AG09319 (cell line): ENCODE results near the gene PMFBP1.

ENCODE experiments used
- DNase-seq: peaks from one replicate; pipeline ENCODE4 v3.0.0-alpha.2; 2010; ENCODE audit warnings: low read depth; ENCODE audit errors: extremely low read depth
- CTCF ChIP-seq: IDR thresholded peaks from 2 replicates; pipeline ENCODE4 v1.5.1; 2011; ENCODE audit warnings: low read depth, mild to moderate bottlenecking, inconsistent platforms, low read length, moderate library complexity

Gene PMFBP1

DNA sequence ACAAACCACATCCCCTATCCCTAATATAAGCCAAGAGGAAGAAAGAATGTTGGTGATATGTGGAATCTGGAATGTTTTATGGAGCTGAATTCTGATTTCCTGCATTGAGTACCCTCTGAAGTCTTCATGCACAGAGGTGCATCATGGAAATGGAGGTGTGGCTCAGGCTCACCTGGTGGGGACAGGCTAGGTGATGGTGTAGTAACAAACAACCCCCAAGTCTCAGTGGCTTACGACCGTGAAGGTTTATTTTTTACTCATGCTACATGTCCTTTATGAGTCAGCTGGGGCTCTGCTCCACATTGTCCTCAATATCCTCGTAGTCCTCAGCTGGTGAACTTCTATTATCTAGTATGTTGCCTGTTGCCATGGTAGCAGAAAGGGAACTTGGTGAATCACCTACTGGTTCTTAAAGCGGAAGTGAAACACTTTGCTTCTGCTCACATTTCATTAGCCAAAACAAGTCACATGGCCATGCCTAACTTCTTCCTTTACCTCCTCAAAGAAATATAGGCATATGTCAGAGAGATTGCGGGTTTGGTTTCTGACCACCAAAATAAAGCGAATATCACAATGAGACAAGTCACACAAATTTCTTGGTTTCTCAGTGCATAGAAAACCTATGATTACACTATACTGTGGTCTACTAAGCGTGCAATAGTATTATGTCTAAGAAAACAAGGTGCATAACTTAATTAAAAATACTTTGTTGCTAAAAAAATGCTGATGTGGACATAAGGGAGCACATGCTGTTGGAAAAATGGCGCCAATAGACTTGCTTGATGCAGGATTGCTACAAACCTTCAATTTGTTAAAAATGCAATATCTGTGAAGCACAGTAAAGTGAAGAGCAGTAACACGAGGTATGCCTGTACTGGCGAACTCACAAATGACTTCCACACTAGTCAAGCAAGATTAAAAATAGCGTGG lies at the start of gene PMFBP1:
Gene PMFBP1, minus strand, starts transcription at position 51 of the 930 bp plus-strand sequence. CDS start 947 bp downstream, outside the sequence.
- no peak for TF ChIP-seq CTCF
- DNase-seq: no peak

- no peak for DNase-seq
- no peak for TF ChIP-seq CTCF
Observed at GRCh38 chr16:72221630-72222024, 49.7 kb upstream of the PMFBP1 start.

DNA sequence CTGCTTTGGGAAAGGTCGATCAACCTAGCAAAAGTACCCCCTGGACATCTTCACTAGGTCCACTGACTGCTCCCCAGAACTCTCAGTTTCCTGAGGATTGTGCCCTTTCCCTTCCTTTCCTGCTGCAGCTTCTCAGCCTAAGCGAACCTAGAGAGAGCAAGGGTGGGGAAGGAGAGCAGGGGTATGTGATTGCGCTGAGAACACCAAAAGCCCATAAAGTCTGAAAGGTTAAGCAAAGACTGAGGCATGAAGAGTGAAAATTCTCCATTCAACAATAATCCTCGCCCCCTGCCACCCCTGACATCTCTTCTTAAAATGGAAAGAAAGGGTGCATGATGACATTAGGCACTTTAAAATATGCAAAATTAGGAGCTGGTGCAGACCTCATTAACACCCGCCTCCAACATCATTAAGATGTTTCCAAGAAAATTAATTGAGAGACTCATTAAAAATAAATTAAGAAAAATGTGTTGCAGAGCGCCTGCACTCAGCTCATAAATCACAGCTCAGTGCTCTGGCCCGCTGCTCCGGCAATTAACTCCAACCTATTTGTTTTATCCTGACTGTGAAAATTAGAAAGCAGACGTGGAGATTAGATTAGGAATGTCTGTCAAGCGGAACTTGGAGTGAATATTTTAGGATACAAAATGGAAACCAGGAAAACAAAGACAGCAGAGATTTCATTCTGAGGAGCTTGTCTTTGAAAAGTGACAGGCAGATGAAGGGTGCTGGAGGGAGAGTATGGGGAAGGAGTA lies 49.1 kb upstream of the PMFBP1 start:
- DNase-seq: no peak
- TF ChIP-seq CTCF: no peak

DNA sequence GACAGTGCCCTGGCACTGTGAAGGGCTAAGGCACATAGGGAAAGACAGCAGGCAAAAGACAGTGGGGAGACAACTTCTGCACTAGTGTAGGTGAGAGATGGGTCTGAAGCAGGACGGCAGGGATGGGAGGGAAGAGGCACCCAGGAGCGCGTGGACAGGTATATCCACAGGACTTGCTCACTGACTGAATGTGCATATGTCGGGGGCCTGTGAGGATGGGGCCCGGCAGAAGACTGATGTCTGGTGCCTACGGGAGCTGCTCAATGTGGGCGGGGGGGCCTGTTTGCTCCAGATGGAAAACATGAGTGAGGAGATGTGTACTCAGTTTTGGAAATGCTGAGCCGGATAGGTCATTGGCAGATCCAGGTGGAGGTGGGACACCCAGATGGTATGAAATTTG lies 47.3 kb upstream of the PMFBP1 start:
- DNase-seq: no peak
- TF ChIP-seq CTCF: no peak

DNA sequence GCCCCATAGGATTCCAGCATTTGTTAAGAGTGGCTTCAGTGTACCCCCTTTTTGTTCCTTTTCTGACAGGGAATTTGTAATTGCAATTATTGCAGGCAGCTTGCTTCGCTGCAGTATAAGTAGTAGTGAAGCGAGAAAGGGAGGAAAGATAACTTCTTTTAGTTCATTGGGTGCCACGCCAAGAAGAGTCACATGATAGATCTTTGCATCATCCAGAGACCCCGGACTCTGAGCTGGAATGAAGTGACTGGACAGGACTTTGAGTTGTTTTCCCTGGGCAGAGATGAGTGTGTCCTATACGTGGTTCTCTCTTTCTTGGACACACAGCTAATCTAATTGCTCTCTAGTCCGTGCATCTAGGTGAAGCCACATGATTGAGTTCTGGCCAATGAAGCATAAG lies 44.8 kb upstream of the PMFBP1 start:
- TF ChIP-seq CTCF: no peak
- no peak for DNase-seq

GRCh38 chr16:72214821-72215220 lies 42.9 kb upstream of the PMFBP1 start:
- no peak for TF ChIP-seq CTCF
- no peak for DNase-seq

DNA sequence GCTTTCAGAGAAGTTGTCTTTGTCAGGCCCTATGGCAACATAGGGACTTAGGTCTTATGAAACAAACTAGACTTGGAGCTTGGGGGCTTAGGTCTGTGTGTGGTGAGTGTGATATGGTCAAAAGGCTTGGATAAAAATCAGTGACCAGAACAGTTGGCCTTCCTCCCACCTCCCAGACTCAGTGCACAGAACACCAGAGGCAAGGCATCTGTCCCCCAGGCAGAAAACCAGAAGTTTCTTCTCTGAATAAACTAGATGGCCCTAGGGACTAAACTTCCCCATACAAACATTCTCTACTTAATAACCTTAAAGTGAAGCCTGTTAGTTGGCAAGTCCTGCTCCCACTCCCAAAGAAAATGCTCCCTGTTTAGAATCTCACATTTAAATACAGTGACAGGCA lies 39.2 kb upstream of the PMFBP1 start:
- TF ChIP-seq CTCF: no peak
- no peak for DNase-seq
